Esophagus mucosa (tissue), 1 donor: ENCODE measurements around the gene DENND4A. TPM values are rescaled to one million over a fixed set of nuclear protein-coding genes. Genes with fewer than 3 reads are reported as not detected.

Experiments used
- ATAC-seq: fragments of 200-7000 bp; cut with Tn5 transposase; one replicate; pipeline ENCODE4 v1.9.1; 2020
- total RNA-seq: library from RNA; stranded (reverse); gene quantifications from one replicate; pipeline ENCODE4 v1.2.4, GENCODE V29; 2023
- donor health status: DM: yes; HTN: yes; CAD: no.

The DENND4A gene
- 10.9 TPM for total RNA-seq

DNA sequence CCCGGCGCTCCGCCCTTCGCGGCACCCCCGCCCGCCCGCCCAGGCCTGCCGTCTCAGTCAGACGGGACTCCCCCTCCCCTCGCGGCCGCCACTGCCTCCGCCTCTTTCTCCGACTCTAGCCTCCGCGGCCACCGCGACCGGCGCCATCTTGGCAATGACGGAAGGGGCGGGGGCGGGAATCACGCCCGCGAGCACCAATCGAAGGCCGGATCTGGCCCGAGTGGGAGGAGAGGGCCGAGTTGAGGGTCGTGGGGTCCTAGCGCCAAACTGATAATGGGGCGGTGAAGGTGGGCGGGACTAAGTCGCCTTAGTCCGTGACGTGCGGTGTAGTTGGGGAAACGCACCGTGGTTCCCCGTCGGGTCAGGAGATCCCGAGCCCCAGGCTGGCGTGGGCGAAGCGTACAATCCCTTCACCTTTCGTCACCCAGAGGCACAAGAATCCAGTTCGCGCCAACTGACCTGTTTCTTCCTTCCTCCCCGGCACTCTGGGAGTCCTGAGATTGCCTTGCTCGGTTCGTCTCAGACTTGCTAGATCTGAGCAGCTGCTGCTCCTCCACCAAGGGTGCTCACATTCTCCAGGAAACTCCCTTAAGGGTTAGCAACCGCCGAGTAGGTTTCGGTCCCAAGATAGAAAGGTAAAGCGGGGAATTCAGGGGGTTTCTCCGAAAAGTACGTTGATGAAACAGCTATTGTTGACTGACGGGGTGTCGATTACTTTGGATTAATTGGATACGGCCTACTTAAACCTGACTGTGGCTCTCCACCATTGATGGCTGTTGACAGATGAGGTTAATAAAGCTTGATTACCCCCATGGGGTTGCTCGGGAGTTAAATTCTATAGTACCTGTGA is at the start of gene DENND4A:
DENND4A (minus strand) TSS at position 156 of the 850 bp plus-strand sequence. CDS start 35,843 bp downstream, outside the sequence.
- peak; percentile 96 for ATAC-seq

DNA sequence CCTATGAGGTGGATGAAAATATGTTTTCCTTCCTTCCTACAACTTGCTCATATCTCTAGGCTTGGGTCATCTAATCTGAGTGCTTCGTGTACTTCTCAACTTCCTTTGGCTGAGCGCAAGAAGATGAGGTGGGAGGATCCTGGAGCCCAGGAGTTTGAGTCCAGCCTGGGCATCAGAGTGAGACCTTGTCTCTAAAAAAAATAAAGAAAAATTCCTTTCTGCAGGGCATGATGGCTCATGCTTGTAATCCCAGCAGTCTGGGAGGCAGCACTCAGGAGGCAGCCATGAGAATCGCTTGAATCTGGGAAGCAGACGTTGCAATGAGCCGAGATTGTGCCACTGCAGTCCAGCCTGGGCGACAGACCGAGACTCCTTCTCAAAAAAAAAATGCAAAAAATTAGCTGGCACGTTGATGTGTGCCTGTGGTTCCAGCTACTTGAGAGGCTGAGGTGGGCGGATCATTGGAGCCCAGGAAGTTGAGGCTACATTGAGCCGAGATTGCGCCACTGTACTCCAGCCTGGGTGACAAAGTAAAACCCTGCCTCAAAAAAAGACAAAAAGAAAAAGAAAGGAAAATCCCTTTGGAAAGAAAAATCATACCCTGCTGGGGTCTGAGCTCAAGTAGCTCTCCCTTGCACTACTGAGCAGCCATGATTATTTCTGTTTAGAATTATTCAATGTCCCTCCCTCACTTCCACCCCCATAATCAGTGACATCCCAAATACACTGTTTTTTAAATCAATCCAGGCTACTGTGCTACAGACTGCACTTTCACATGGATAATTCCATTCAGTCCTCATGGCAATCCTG is 49.2 kb upstream of the DENND4A start:
- no peak for ATAC-seq

DNA sequence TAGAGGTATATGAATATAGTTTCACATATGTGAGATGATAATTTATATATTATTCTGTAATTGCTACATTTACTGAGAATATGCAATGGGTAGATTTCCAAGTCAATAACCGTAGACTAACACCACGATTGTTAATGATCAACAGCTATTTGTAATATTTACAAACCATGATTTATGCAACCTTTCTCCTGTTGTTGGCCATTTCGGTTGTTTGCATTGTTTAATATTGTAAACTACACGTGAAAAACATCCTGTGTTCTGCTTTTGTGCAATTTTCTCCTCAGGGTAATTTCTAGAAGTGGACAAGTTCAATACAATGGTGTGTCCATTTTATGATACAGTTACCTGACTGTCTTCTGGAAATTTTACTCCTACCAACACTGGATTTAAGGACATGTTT is 47.9 kb upstream of the DENND4A start:
- ATAC-seq = no peak

DNA sequence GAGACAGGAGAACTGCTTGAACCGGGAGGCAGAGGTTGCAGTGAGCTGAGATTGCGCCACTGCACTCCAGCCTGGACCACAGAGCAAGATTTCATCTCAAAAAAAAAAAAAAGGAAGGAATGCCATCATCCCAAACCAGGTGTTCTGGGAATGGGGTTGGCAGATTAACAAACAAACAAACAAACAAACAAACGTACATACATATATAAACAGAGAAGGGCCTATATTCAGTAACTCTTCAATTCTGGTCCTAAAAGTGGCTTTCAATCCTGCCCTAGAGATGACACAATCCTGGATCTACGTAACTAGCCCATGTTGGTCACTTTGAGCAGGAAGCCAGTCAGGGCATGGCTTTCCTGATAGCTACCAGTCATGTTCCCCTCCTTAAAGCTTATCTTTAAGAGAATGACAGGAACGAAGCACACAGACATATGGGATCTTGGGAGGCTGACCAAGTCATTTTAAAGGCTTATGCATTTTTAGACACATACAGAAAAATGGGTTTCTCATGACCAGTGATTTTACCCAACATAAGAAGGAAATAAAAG is 47.3 kb upstream of the DENND4A start:
- ATAC-seq = no peak

DNA sequence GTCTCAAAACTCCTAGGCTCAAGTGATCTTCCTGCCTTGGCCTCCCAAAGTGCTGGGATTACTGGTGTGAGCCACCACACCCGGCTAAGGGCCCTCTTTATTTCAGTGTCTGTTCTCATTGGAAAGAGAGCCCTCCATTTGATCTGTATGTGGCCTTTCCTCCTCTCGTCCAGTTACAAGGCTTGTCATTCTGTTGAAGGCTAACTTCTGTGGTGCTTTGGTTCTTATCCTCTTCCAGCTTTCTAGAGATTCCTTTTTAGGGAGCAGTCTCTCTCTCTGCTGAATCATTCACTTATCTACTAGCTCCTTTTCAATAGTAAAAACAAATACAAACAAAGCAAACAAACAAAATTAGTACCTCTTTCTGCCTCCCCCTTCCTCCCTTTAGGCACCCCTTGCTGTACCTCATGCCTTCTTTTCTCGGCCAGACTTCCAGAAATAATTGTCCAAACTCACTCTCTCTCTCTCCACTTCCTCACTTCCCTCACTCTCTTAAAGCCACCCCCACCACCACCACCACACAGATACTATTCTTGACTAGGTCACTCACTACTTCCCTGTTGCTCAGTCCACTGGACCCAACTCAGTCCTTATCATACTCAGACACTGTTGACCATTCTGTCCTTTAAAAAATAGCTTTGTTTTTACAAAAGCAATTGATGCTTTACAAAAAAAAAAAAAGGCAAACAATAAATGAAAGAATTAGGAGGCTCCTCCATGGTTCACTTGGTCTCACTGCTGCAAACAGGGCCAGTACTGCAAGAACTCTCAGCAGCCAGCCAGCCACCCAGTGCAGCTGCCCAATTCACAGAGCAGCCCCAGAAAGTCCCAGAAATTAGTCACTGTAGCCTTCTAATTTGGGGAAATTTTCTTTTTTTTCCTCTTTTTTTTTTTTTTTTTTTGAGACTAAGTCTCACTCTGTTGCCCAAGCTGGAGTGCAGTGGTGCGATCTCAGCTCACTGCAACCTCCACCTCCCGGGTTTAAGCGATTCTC is 45.5 kb upstream of the DENND4A start:
- ATAC-seq = no peak

DNA sequence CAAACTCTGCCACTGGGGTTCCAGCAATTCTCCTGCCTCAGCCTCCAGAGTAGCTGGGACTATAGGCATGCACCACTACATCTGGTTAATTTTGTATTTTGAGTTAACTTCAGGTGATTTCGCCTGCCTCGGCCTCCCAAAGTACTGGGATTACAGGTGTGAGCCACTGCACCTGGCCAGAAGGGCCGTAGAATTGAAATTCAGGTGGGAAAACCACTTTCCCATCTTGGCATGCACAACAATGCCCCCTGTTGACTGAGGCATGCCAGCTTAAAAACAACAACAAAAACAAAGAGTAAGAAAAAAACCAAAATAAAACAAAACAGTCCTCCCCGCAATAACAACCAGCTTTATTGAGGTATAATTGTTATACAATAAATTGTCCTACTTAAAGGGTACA is 44.6 kb upstream of the DENND4A start:
- ATAC-seq = no peak

DNA sequence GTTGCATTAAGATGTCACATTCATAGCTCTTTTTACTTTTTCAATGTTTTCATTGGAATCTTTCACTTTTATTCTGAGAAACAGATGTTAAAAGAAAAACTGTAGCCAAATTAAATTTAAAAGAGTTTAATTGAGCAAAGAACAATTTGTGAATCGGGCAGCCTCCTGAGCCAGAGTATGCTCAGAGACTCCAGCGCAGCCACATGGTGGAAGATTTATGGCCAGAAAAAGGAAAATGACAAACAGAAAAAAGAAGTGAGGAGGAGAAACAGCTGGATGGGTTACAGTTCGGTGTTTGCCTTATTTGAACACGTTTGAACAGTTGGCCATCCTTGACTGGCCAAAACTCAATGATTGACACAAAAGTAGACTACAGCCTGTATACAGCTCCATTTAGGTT is 43.4 kb upstream of the DENND4A start:
- no peak for ATAC-seq

DNA sequence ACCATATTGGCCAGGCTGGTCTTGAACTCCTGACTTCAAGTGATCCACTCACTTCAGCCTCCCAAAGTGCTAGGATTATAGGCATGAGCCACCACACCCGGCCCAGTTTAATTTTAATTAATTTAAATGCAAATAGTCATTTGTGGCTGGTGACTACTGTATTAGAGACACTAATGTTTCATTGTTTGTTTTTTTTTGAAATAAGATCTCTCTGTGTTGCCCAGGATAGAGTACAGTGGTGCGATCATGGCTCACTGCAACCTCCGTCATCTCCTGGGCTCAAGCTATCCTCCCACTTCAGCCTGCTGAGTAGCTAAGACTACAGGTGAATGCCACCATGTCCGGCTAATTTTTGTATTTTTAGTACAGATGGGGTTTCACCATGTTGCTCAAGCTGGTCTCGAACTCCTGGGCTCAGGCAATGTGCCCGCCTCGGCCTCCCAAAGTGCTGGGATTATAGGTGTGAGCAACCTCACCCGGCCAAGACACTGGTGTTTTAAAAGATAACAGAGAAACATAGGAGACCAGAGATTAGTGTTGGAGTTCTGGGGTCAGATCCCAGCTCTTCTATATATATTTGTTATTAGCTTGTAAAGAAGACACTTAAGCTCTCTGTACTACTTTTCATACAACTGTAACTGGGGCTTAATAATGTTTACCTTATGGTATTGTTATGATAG is 42.6 kb upstream of the DENND4A start:
- ATAC-seq = no peak

DNA sequence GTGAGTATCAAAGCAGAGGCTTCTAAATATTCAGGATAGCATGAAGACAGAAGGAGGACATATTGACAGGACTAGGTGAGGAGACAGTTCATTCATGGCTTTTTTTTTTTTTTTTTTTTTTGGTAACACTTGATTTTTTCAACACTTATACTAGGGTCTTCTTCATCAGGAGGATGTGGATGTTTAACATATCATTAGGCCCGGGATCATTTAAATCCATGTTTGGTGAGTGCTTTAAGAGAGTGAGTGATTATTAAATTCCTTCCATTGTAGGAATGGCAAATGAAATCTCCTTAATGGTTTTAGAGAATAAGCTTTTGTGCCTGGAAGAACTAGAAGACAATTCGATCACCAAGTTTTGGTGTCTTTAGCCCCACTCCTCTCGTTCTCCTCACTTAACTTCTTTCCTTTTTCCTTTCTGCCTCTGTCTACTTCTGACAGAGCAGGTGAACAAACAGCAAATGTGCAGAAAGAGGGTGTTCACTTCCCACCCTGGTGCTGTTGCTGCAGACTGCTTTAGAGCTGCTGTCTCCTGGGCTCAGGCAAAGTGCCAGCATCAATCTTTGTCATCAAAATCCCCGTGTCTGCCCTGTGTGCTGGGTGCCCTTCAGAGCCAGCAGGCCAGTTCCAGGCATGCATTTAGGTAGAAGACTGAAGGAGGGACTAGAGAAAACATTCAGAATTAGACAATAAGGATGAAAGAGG is 41.6 kb upstream of the DENND4A start:
- no peak for ATAC-seq

DNA sequence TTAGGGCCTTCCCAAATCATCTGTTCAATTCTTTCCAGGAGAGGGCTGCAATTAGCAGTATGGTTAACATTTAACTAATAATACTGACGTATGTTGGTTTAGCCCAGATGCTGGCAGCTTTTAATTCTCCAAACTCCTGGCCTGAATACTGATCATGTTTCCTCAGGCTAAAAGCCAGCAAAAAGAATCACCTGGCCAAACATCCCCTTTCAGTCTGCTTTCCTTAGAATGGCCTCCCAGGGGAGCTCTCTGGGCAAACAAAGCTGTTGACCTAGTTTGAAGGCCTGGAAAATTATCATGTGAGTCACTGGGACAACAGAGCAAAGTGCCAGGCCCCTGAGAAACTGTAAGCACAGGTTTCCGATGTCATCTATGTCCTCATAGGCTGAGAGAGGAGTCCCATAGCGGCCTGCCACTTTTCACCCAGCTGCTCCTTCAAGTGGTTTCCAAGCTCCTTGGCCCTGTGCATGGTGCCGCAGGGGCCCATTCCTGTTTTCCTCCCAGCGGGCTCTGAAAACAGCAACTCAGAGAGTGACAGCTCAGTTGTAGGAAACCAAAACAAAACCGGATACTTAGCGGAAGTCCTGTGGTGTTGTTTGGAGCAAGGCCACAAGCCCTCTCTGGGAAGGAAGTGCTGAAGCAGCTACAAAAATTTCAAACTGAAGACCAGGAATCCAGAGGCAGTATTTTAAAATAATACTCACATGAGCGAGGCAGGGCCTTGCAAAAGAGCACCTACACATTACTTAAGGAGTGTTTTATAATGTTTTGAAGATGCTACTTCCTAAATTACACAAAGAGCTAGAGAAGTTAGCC is 40.7 kb upstream of the DENND4A start:
- ATAC-seq = peak; percentile 87

DNA sequence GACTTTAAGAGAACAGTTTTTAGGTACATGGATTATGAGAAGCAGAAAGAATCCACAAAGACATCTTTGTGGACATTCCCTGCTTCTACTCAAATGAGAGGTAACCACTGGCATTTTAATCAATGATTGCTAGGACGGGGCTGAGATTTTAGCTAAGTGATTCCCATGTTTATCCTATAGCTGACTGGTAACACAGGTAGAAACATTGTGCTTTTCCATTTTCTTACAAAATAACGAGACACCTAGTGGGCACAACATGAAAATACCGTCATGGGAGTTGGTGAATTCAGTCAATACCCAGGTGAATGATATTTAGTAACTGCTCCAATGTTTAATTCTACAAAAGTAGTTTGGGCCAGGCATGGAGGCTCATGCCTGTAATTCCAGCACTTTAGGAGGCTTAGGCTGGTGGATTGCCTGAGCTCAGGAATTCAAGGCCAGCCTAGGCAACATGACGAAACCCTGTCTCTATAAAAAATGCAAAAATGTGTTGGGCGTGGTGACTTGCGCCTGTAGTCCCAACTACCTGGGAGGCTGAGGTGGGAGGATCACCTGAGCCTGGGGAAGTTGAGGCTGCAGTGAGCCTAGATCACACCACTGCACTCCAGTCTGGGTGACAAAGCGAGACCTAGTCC is 37.2 kb upstream of the DENND4A start:
- ATAC-seq = no peak

DNA sequence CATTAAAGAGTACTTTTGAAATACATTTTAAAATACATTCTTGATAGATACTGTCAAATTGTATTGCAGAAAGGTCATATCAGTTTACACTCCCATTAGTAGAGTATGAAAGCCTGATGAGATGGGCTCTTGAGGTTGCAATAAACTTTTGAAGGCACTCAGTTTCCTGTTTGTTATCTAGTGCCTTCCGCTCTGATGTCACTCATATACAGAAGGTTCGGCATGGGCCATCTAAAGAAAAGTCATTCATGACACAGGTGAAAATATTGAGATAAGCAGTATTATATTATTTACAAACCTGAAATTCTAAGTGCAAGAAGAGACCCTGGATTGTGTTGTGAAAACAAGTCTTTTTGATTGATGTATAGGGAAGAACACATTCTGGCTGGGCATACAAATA is 36.5 kb upstream of the DENND4A start:
- no peak for ATAC-seq

DNA sequence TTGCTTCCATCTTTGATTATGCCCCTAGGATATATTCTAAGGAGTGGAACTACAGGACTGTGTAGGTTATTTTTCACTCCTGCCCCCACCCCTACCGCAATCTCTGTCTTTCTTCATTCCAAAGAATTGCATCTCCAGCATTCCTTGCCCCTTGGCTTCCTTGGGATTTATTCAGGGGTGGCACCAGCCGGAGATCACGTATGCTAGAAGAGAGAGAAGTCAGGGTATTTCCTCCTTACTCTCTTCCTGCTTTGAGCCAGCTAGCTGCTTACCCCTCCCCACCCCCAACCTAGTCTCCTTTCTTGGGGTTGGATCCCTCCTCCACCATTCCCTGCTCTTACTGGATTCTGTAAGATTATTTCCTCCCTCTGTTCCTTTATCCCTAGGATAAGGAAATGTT is 35.0 kb upstream of the DENND4A start:
- ATAC-seq = no peak

DNA sequence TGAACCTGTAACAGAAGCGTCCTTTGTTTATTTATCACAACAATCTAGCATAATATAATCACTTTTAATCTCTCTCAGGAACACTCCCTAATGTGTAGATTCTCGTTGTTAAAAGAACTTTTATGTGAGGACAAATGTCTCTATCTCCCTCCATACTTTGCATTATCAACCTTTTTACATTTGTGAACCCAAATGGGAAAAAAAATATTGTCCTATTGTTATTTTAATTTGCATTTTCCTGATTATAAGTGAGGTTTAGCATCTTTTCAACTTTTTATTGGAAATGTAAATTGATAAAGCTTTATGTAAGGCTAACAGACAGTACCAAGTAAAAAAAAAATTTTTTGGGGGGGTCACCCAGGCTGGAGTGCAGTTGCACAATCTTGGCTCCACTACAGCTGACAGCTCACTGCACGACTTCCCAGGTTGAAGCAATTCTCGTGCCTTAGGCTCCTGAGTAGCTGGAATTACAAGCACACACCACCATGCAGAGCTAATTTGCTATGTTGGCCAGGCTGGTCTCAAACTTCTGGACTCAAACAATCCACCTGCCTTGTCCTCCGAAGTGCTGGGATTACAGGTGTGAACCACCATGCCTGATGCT is 33.0 kb upstream of the DENND4A start:
- ATAC-seq = peak; percentile 38

DNA sequence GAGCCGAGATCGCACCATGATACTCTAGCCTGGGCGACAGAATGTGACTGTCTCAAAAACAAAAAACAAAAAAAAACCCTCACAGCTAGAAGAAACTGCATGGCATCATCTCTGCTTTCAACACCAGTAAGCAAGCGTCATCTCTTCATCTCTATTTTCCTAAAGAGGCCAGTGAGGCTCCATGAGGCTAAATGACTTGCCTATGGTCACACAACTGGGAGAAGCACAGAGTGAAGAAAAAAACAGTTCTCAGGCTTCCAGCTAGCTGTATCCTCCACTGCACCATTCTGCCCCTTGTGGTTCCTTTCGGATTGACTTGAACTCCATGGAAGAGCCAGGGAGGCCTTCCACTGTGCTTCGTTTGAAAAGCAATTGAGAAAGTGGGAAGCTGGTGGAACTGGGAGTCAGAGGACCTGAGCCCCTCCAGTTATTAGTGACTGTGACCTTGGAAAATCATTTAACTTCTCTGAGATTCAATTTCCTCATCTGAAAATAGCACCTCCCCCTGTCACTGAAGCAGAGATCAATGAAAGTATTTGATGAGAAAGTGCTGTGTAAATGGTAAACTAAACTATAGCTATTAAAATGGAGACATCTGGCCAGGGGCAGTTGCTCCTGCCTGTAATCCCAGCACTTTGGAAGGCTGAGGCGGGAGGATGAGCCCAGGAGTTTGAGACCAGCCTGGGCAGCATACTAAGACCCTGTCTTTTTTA is 32.1 kb upstream of the DENND4A start:
- peak; percentile 69 for ATAC-seq

DNA sequence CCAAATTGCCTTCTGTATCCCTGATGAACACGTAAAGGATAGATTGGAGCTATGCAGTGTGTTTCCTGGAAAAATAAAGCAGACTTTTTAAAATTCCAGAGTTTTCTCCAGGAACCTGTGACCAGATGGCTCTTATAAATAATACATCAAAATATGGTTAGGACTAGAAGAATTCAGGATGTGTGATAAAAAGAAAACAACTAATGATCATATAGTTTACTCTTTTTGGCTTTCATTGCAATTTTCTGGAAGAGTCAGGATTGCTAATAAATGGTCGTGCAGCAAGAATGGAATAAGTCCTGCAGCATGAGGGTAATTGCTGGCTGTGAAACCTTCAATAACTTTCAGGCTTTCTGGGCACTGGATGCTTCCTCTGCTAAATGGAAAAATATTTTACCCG is 30.2 kb upstream of the DENND4A start:
- ATAC-seq = no peak

DNA sequence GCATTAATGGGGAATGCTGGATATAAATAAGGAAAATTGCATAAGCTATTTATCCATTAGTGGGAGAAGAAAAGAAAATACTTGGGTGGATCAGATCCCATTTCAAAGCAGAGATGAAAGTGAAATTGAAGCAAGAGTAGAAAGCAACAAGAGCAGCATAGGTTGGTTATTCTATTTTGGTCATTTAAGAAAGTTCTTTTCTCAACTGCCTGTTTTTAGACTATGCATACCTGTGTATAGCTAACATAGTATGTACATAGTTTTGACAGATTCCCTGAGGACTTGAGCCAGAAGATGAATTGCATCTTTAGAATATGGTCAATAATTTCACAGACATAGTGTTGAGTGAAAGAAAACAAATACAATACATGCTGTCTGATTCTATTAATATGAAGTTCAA is 29.0 kb upstream of the DENND4A start:
- ATAC-seq = no peak

DNA sequence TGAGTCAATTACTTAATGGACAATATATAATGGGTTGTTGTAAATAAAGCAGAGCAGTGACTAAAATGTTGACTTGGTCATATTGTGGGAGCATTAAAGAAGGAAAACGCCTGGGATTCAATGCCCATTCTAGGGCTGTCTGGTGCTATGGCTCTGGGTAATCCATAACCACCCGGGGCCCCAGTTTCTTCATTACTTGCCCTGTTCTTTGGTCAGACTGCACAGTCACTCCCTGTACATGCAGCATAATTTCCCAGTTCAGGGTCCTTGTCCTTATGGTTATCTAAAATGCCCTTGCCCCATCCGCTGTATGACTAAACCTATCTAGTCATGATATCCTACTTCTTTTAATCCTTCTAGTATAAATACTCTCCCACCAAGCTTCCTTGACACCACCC is 27.5 kb upstream of the DENND4A start:
- no peak for ATAC-seq
